Thoracic aorta (tissue), 2 donors: ENCODE results near the gene ARHGAP36. TPM values are rescaled to one million over a fixed set of nuclear protein-coding genes. Genes with fewer than 3 reads are reported as not detected.

Source experiments
- ATAC-seq: fragments of 150-250 bp; one replicate; pipeline ENCODE4 v1.8.0; 2017; ENCODE audit warnings: low read depth; ENCODE audit not compliant: insufficient number of reproducible peaks, low FRiP score
- DNase-seq: peaks from one replicate; pipeline ENCODE4 v3.0.0-alpha.2; 2020; ENCODE audit warnings: low spot score
- H3K27ac ChIP-seq, 2 donors: fragments of 200-600 bp; sonication (generic); 1 replicate in 1 of 2; 2 replicates in 1 of 2; pipeline ENCODE4 v1.5.1; 2016; ENCODE audit warnings: mild to moderate bottlenecking in 2 of 2, moderate library complexity in 2 of 2
- H3K27me3 ChIP-seq: fragments of 200-600 bp; sonication (generic); replicated peaks from 2 replicates; pipeline ENCODE4 v1.6.0; 2016; ENCODE audit warnings: mild to moderate bottlenecking; ENCODE audit not compliant: insufficient read depth
- H3K36me3 ChIP-seq: fragments of 200-600 bp; sonication (generic); one replicate; pipeline ENCODE4 v1.5.1; 2016
- H3K4me1 ChIP-seq, 2 donors: fragments of 200-600 bp; sonication (generic); 1 replicate in 1 of 2; 2 replicates in 1 of 2; pipeline versions ENCODE4 v1.5.1 to v1.6.0; 2016; ENCODE audit warnings: low read depth in 2 of 2, mild to moderate bottlenecking in 1 of 2; ENCODE audit not compliant: control insufficient read depth in 1 of 2
- H3K4me3 ChIP-seq: fragments of 200-600 bp; sonication (generic); 2 replicates; pipeline ENCODE4 v1.5.1; 2016; ENCODE audit warnings: mild to moderate bottlenecking
- H3K9me3 ChIP-seq: fragments of 200-600 bp; sonication (generic); 2 replicates; pipeline ENCODE4 v1.5.1; 2016
- total RNA-seq, 2 donors: library from RNA; depleted of rRNA; stranded (reverse); fragments of >200 nt; gene quantifications; one replicate each; pipeline versions ENCODE4 v1.1.0 to v1.2.3, GENCODE V29; 2016
- TF ChIP-seq, protein P1 (sequence below): fragments of 200-600 bp; sonication (generic); IDR thresholded peaks from one replicate; pipeline ENCODE4 v1.5.1; 2019; ENCODE audit warnings: antibody characterized with exemption

The ARHGAP36 gene
- total RNA-seq, 2 donors from 2014 or later = not detected

DNA sequence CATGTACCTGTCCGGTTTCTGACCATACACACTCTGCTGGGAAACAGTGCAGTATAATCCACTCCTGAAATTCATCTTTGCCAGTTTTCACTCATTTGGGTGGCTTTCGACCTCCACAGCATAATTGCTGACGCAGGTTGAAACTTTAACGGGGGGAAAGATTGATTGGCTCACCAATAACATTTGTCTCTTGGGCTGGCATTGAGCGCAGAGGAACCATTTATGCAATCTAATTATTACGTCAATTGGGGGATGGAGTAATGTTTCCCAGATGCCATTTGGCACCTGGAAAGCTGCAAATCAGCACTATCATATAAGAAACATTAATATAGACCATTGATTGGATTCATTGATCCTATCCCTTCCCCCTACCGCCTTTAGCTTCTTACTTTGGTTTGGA lies 24.1 kb upstream of the ARHGAP36 start:
- no peaks in the 10 kb centered on the region for H3K27me3 ChIP-seq
- ATAC-seq = no peak
- DNase-seq = no peak
- no peaks in the 10 kb centered on the region for H3K36me3 ChIP-seq
- TF ChIP-seq, protein P1, sequence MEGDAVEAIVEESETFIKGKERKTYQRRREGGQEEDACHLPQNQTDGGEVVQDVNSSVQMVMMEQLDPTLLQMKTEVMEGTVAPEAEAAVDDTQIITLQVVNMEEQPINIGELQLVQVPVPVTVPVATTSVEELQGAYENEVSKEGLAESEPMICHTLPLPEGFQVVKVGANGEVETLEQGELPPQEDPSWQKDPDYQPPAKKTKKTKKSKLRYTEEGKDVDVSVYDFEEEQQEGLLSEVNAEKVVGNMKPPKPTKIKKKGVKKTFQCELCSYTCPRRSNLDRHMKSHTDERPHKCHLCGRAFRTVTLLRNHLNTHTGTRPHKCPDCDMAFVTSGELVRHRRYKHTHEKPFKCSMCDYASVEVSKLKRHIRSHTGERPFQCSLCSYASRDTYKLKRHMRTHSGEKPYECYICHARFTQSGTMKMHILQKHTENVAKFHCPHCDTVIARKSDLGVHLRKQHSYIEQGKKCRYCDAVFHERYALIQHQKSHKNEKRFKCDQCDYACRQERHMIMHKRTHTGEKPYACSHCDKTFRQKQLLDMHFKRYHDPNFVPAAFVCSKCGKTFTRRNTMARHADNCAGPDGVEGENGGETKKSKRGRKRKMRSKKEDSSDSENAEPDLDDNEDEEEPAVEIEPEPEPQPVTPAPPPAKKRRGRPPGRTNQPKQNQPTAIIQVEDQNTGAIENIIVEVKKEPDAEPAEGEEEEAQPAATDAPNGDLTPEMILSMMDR = no peak
- no peak overlapping the region for H3K4me3 ChIP-seq
- H3K27ac ChIP-seq = no peak overlapping the region
- no peaks in the 10 kb centered on the region for H3K9me3 ChIP-seq
- no peaks in the 10 kb centered on the region for H3K4me1 ChIP-seq

DNA sequence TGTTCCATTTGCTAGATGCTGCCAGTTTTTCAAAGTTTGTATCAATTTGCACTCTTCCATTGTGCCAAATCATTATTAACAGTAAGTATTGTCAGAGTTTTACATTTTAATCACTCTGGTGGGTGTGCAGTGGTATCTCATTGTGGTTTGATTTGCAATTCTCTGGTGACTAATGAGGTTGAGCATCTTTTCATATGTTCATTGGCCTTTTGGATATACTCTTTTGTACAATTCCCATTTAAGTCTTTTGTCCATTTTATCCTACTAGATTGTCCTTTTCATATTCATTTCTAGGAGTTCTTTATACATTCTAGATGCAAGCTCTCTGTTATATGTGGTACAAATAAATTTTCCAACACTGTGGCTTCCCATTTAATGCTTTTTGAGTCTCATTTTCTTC lies 17.4 kb upstream of the ARHGAP36 start:
- H3K27ac ChIP-seq = no peak overlapping the region
- no peaks in the 10 kb centered on the region for H3K9me3 ChIP-seq
- H3K4me3 ChIP-seq = no peak overlapping the region
- no peak for ATAC-seq
- no peaks in the 10 kb centered on the region for H3K4me1 ChIP-seq
- no peaks in the 10 kb centered on the region for H3K27me3 ChIP-seq
- no peak for DNase-seq
- no peaks in the 10 kb centered on the region for H3K36me3 ChIP-seq
- TF ChIP-seq, protein P1 = no peak

DNA sequence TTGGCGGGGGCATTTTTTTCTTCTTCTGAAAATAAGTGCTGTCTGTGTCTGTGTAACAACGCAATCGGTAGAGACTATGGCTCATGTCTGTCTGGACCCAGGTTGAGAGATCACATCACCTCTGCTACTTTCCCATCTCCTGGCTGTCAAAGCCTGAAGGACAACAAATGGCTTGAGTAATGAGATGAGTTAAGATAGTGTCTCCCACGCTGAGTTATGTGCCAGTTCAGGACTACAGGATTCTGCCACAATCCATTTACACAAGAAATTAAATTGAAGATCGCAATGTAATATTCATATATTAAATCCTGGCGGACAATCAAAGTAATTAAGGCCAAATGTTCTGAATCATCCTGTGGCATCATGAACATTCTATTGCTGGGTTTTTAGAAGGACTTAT lies 16.5 kb upstream of the ARHGAP36 start:
- no peaks in the 10 kb centered on the region for H3K27me3 ChIP-seq
- no peaks in the 10 kb centered on the region for H3K36me3 ChIP-seq
- H3K4me1 ChIP-seq = no peaks in the 10 kb centered on the region
- TF ChIP-seq, protein P1 = no peak
- ATAC-seq (no peak), DNase-seq (no peak)
- no peak overlapping the region for H3K27ac ChIP-seq
- H3K4me3 ChIP-seq = no peak overlapping the region
- H3K9me3 ChIP-seq = no peaks in the 10 kb centered on the region

DNA sequence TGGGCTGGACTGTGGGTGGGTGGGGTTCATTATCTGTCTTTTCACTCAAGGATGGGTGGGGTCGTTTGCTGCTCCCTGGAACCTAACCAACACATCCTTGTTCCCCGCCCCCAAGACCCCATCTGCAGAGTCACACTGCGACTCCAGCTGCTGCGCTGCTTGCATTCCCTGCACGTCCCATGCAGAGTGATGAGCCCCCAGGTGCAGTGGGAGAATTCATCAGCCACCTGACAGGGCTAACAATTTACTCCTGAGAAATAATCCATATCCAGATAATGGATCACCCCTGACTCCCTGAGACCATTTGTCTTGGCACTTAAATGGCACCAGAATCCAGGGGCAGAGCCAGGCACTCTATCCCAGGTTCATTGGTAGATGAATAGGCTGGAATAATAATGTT lies 12.4 kb upstream of the ARHGAP36 start:
- Histone ChIP-seq H3K4me1 (no peaks in the 10 kb centered on the region), H3K27me3 (no peaks in the 10 kb centered on the region), H3K4me3 (no peak overlapping the region), H3K27ac (no peak overlapping the region), H3K9me3 (no peaks in the 10 kb centered on the region), H3K36me3 (no peaks in the 10 kb centered on the region)
- TF ChIP-seq, protein P1 = no peak
- ATAC-seq (no peak), DNase-seq (no peak)

DNA sequence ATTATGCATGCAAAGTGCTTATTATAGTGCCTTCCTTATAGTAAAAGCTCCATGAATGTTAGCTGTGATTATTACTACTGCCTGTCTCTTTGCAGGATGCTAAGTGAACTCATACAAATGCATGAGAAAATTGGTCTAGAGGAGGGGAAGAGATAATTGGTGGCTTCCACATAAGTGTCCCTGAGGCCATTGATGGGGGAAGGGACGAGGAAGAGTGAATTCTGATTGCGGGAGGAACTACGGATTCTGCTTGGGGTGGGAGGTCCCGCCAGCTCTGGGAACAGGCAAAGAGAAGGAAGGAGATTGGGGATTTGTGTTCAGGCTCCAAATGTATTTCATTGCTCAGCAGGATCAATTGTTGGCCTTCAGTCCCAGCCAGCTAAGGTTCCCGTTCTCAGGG lies 11.6 kb upstream of the ARHGAP36 start:
- Histone ChIP-seq H3K27ac (no peak overlapping the region), H3K4me1 (no peaks in the 10 kb centered on the region), H3K9me3 (no peaks in the 10 kb centered on the region), H3K4me3 (no peak overlapping the region), H3K36me3 (no peaks in the 10 kb centered on the region), H3K27me3 (no peaks in the 10 kb centered on the region)
- TF ChIP-seq, protein P1 = no peak
- no peak for DNase-seq
- no peak for ATAC-seq
